Activated CD4-positive, alpha-beta T cell treated with anti-CD3 and anti-CD28 coated beads for 48 hours (primary cell): Measurements from ENCODE around the gene RALGAPA2.

Experiments used
- DNase-seq: peaks from one replicate; pipeline ENCODE4 v3.0.0-alpha.2; 2020

The RALGAPA2 gene

GRCh38 chr20:20680991-20681508 is 31.4 kb downstream of the RALGAPA2 start:
- DNase-seq: no peak

DNA sequence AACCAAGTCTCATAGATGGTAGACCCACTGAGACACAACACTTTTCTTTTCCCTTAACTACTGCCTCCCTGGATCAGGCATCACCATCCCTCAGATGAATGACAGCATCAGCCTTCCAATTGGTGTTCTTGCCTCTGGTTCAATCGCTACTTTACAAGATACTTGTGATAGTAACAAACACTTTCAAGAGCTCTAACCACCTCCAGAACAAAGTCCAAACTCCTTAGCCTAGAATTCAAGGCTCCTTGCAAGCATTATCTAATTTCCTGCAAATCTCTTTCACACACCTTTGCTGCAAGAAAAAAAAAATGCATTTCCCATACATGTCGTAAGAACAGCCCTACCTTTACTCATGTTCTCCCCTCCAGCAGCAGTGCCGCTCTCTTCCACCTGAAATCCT is 33.1 kb downstream of the RALGAPA2 start:
- no peak for DNase-seq

DNA sequence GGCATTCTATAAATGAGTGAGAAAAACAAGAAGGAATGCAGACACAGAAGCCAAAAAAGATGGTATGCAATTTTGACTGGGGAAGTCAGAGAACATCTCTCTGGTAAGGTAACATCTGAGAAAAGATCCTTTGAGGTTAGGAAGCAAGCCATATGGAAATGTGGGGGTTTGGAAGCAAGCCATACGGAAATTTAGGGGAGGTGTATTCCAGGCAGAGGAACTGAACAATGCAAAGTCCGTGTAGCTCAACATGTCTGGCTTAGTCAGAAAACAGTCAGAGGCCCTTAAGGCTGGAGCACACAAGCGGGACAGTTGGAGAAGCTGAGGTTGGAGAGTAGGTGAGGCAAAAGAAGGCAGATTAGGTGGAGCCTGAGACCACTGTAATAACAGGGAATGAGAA is 35.3 kb downstream of the RALGAPA2 start:
- no peak for DNase-seq

- DNase-seq: no peak
Measured at GRCh38 chr20:20668639-20669038, 43.8 kb downstream of the RALGAPA2 start.

GRCh38 chr20:20666359-20666758 is 46.1 kb downstream of the RALGAPA2 start:
- no peak for DNase-seq

GRCh38 chr20:20665606-20666332 is 46.7 kb downstream of the RALGAPA2 start:
- no peak for DNase-seq

DNA sequence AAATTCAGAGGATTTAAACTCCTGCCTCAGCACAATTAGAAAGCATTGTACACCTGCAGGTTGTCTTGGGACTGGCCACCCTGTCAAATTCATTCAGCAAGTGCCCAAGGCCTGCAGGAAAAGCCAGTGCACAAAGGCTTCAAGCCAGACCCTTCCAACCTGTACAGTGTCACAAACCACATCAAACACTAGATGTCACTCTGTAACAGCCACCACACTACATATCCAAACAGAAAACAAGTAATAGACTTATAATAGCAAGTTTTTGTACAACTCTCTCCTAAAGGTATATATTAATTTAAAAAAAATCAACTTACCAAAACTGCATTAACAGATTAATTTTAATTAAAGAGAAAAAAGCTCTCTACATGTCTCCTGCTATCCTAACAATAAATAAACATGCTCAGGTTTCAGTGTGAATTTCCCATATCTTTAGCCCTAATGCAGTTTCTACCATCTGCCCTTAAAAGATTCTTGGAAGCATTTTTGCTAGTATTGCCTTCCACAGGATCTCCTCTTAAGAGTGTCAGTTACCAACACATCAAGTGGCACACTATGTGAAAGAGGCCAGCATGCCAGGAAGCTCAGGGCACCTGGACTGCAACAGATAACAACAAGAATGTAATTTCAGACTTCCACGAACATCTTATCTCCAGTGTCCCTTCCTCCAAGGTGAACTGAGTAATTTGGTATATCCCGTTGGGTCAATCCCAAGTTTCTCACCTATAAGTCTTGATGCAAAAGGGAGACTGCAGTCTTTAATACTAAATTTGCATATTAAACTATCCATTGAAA is 47.5 kb downstream of the RALGAPA2 start:
- no peak for DNase-seq

DNA sequence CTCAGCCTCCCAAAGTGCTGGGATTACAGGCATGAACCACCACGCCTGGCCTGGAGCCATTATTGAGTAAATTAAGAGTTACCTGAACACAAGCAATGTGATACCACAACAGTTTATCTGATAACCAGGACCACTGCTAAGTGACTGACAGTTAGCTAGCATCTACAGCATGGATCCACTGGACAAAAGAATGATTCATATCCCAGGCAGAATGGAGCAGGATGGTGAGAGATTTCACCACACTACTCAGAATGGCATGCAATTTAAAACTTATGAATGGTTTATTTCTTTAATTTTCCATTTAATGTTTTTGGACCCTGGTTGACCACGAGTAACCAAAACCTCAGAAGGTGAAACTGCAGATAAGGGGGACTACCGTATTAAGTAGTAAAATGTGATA is 48.6 kb downstream of the RALGAPA2 start:
- DNase-seq: no peak

GRCh38 chr20:20658871-20659431 is 53.5 kb downstream of the RALGAPA2 start:
- DNase-seq: no peak

GRCh38 chr20:20658123-20658522 is 54.3 kb downstream of the RALGAPA2 start:
- DNase-seq: no peak

- DNase-seq: no peak
Measured at GRCh38 chr20:20657092-20657491, 55.4 kb downstream of the RALGAPA2 start.

GRCh38 chr20:20655883-20656282 is 56.6 kb downstream of the RALGAPA2 start:
- no peak for DNase-seq

- DNase-seq: no peak
Measured at GRCh38 chr20:20649945-20650344, 62.5 kb downstream of the RALGAPA2 start.

DNA sequence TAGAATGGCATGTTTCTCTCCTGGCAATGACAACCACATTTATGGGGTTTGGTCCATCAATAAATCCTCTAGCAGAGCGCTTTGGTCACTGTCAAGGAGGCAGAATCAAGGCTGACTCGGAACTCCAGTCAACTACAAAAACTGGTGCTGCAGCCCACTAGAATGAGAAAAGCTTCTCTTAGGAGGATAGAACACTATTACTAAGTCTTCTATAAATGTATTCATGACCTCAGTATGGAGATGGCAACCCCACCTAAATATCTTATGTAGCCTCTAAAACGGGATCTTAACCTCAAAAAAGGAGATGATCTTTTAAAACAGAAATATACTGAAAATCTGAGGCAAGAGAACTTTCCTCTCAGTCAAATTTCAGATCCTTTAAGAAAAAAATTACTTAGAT is 68.5 kb downstream of the RALGAPA2 start:
- DNase-seq: no peak

DNA sequence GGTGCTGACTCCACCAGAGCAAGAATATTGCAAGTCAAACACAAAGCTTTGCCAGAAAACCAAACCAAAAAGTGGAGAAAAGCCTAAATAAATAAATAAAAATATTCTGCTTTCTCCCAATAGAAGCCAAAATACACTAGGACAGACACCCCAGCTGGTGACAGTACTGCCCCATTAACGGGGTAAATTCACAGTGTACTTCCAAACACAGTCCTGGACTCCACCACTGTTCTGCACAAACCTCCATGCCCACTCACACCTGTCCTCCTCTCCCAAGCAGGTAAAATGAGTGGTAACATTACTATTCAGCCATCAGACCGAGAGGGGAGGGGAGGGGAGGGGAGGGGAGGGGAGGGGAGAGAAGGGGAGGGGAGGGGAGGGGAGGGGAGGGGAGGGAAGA is 70.7 kb downstream of the RALGAPA2 start:
- no peak for DNase-seq

- DNase-seq: no peak
Measured at GRCh38 chr20:20638878-20639277, 73.6 kb downstream of the RALGAPA2 start.

- no peak for DNase-seq
Measured at GRCh38 chr20:20637998-20638725, 74.3 kb downstream of the RALGAPA2 start.

DNA sequence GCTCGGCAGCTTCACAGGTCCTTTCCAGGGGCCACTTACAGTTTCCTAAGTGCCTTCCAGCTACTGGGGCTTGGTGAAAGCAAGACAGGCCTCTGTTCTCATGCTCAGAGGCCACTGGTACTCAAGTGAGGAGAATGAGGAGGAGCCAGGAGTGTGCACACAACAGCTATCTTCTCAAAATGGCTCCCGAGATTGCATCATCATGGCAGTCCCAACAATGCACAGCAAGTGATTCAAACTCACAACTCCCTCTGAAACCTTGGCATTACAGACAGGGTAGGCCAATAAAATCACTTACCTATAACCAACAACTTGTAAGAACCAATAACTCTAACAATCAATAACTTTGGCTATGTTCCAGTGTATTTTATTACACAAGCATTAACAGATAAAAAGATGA is 77.4 kb downstream of the RALGAPA2 start:
- no peak for DNase-seq

GRCh38 chr20:20632644-20633043 is 79.8 kb downstream of the RALGAPA2 start:
- no peak for DNase-seq

GRCh38 chr20:20630551-20630950 is 81.9 kb downstream of the RALGAPA2 start:
- DNase-seq: no peak

- no peak for DNase-seq
Measured at GRCh38 chr20:20629556-20630188, 82.8 kb downstream of the RALGAPA2 start.

- no peak for DNase-seq
Measured at GRCh38 chr20:20628314-20628713, 84.1 kb downstream of the RALGAPA2 start.

GRCh38 chr20:20627471-20627870 is 85.0 kb downstream of the RALGAPA2 start:
- DNase-seq: no peak
